Measurements from ENCODE around the gene FLNB. TPM values are rescaled to one million over a fixed set of nuclear protein-coding genes. Genes with fewer than 3 reads are reported as not detected.

The FLNB gene
- total RNA-seq, 1 donor from 2014 or later, result 83.3 TPM

- peak in 1 of 2 donors; percentile 13 for ATAC-seq
- TF ChIP-seq CTCF (IDR thresholded peaks at IDR 0.05), result no peak
- no peaks in the 10 kb centered on the region for H3K36me3 ChIP-seq
- intact Hi-C loops (cut with DNase I), result no loop called here
- DNase-seq, result no peak
- no peaks in the 10 kb centered on the region for H3K9me3 ChIP-seq
- peaks cover 45% of the 10 kb centered on the region for H3K4me1 ChIP-seq
- no peak overlapping the region for H3K4me3 ChIP-seq
- H3K27ac ChIP-seq, result peak overlapping the region; percentile 40
- no peaks in the 10 kb centered on the region for H3K27me3 ChIP-seq (ENCODE audit: low read depth)
Measured at GRCh38 chr3:58020783-58021071, 12.5 kb downstream of the FLNB start.

- H3K27me3 ChIP-seq (ENCODE audit: low read depth), result no peaks in the 10 kb centered on the region
- H3K36me3 ChIP-seq, result no peaks in the 10 kb centered on the region
- H3K4me1 ChIP-seq, result peaks cover 45% of the 10 kb centered on the region
- H3K9me3 ChIP-seq, result no peaks in the 10 kb centered on the region
- DNase-seq (no peak), ATAC-seq (peak in 1 of 2 donors; percentile 17)
- intact Hi-C loops (cut with DNase I), result no loop called here
- TF ChIP-seq CTCF (IDR thresholded peaks at IDR 0.05), result no peak
- H3K4me3 ChIP-seq, result no peak overlapping the region
- H3K27ac ChIP-seq, result peak overlapping the region; percentile 40
Measured at GRCh38 chr3:58021072-58021959, 13.1 kb downstream of the FLNB start.

GRCh38 chr3:58021962-58022361 is 13.7 kb downstream of the FLNB start:
- intact Hi-C loops (cut with DNase I), result no loop called here
- H3K27me3 ChIP-seq (ENCODE audit: low read depth), result no peaks in the 10 kb centered on the region
- no peak overlapping the region for H3K27ac ChIP-seq
- H3K4me1 ChIP-seq, result peaks cover 48% of the 10 kb centered on the region
- no peak overlapping the region for H3K4me3 ChIP-seq
- no peaks in the 10 kb centered on the region for H3K36me3 ChIP-seq
- no peak for DNase-seq
- ATAC-seq, result no peak
- H3K9me3 ChIP-seq, result no peaks in the 10 kb centered on the region
- TF ChIP-seq CTCF (IDR thresholded peaks at IDR 0.05), result no peak

GRCh38 chr3:58022490-58022889 is 14.3 kb downstream of the FLNB start:
- intact Hi-C loops (cut with DNase I), result no loop called here
- Histone ChIP-seq H3K36me3 (no peaks in the 10 kb centered on the region), H3K4me3 (no peak overlapping the region), H3K4me1 (peaks cover 48% of the 10 kb centered on the region), H3K27me3 (ENCODE audit: low read depth) (no peaks in the 10 kb centered on the region), H3K9me3 (no peaks in the 10 kb centered on the region), H3K27ac (no peak overlapping the region)
- ATAC-seq, result no peak
- no peak for DNase-seq
- TF ChIP-seq CTCF (IDR thresholded peaks at IDR 0.05), result no peak

- DNase-seq (no peak), ATAC-seq (no peak)
- Histone ChIP-seq H3K27ac (no peak overlapping the region), H3K36me3 (no peaks in the 10 kb centered on the region), H3K27me3 (ENCODE audit: low read depth) (no peaks in the 10 kb centered on the region), H3K9me3 (no peaks in the 10 kb centered on the region), H3K4me1 (peaks cover 38% of the 10 kb centered on the region), H3K4me3 (no peak overlapping the region)
- intact Hi-C loops (cut with DNase I), result no loop called here
- TF ChIP-seq CTCF (IDR thresholded peaks at IDR 0.05), result no peak
Measured at GRCh38 chr3:58023531-58023930, 15.3 kb downstream of the FLNB start.

All from lower lobe of right lung (tissue), 2 donors.